ENCODE results near the gene SLC7A4.

The SLC7A4 gene

DNA sequence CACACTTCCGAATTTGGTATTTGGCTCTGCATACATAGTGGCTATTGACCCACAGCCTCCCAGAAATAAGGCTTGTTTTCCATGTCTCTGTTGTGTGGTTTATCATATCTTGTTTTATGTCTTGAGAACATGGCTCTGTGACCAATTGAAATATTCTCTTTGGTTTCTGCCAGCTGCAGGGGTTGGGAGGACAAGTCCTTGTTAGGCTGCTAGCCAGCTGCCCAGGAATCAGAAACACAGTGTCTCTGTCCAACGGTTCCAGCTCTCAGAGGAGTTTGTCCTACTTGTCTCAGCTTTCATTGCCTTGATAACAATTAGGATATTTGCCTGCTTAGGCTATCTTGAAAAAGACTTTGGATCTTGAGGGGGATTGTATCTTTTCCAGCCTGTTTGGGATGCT is 6.0 kb upstream of the SLC7A4 start:
- no peak for DNase-seq

DNA sequence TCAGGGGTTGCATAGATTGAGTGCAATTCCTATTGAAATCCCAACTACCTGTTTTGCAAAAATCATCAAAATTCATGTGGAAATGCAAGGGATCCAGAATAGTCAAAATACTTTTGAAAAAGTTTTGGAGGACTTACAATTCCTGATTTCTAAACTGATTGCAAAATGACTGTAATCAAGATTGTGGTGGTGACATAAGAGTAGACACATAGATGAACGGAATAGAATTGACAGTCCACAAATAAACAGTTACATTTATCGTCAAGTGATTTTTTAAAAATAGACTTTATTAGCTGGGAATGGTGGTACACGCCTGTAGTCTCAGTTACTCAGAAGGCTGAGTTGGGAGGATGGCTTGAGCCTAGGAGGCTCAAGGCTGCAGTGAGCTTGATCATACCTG is 2.6 kb upstream of the SLC7A4 start:
- DNase-seq = no peak

DNA sequence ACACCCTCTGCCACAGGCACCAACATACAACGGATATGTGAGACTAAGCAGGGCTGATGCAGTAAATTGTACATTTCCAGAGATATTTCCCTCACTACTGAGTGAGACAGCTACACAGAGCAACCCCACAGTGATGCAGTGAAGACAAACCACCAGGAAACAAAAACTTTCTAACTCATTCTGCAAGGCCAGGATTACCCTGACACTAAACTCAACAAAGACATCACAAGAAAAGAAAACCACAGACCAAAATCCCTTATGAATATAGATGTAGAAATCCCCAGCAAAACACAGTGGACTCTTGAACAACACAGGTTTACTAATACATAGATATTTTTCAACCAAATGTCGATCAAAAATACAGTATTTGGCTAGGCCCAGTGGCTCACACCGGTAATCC is 1.5 kb upstream of the SLC7A4 start:
- no peak for DNase-seq

DNA sequence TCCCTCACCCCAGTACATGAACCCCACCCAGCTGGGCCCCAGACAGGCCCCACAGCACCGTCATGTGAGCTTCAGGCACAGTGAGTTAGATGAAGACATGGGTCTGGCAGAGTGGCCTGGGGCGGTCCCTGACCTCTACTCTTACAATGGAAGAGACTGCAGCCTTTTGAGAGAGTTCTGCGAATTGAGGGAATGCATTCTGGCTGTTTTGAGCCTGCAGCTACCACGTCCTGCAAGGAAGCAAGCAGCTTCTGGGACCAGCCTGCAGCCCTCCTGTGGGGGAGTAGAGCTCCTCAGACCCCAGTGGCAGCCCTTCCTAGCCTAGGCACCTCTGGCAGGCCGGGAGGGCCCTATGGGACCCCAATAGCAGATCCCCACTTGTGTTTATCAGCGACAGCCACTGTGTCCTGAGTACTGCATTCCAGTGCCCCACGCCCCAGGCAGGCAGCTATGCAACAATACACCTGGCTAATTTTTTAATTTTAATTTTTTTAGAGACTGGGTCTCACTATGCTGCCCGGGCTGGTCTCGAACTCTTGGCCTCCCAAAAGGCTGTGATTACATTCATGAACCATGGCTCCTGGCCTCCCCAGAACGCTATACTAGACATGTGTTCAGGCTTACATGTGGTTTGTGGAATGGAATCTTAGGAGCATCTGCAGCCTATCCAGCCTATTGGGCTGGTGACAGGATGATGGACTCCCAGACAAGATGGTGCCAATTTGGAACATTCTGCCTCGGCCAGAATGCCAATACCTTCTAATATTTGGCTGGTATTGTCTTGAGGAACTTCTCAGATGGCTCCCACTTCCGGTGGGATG is 717 bp upstream of the SLC7A4 start:
- no peak for DNase-seq

- no peak for DNase-seq
Observed at GRCh38 chr22:21031545-21032036, 770 bp downstream of the SLC7A4 start.

GRCh38 chr22:21030621-21031544 is 1.5 kb downstream of the SLC7A4 start:
- DNase-seq = no peak

GRCh38 chr22:21030032-21030431 is 2.3 kb downstream of the SLC7A4 start:
- no peak for DNase-seq

DNA sequence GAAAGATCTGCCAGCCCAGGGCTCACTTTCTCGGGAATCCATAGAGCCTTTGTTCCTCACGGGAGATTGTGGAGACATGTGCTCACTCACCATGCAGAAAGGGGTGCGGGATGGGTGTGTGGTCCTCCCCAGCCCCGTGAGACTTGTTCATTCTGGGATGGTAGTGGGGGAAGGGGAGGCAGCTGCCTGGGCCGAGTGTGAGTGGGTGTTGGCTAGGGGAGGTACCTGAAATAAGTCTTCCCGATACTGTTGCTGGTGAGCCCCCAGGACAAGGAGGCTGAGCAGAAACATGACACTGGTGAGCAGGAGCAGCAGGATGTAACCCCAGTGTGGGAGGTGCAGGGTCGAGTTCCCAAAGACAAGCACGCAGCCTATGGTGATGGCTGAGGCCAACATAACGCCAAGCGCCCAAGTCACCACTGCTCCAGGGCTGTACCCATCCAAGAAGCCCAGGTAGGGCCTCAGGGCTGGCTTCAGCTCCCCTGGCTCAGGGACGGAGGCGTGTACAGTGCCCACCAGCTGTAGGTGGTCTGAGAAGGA is 2.8 kb downstream of the SLC7A4 start:
- no peak for DNase-seq

- no peak for DNase-seq
Observed at GRCh38 chr22:21028277-21029251, 3.8 kb downstream of the SLC7A4 start.

- DNase-seq = no peak
Observed at GRCh38 chr22:21026783-21027692, 5.3 kb downstream of the SLC7A4 start.

DNA sequence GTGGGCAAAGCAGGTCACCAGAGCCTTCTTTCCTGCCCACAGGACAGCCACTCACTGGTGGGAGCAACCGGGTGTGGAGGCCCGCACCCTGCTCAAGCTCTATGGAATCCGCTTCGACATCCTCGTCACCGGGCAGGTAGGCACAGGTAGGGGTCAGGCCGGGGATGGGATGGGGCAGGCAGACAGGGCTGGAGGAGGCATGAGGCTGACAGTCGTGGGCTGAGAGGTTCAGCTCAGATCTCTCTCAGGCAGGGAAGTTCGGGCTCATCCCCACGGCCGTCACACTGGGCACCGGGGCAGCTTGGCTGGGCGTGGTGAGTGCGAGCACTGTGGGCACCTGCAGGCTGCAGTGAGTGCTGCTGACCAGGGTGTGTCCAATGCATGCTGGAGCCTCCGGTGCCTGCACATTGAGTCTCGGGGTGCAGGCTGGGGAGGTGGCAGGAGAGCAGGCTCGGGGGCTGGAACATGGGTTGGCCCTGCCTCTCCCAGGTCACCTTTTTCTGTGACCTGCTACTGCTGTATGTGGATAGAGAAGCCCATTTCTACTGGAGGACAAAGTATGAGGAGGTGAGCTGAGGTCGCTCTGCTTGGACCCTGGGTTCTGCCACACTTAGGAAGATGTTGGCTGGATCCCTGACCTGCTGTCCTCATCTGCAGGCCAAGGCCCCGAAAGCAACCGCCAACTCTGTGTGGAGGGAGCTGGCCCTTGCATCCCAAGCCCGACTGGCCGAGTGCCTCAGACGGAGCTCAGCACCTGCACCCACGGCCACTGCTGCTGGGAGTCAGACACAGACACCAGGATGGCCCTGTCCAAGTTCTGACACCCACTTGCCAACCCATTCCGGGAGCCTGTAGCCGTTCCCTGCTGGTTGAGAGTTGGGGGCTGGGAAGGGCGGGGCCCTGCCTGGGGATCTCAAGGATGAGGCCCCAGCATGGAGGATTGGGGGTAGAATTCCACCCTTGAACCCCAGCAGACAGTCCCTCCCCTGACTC is 6.3 kb downstream of the SLC7A4 start:
- DNase-seq = no peak

DNA sequence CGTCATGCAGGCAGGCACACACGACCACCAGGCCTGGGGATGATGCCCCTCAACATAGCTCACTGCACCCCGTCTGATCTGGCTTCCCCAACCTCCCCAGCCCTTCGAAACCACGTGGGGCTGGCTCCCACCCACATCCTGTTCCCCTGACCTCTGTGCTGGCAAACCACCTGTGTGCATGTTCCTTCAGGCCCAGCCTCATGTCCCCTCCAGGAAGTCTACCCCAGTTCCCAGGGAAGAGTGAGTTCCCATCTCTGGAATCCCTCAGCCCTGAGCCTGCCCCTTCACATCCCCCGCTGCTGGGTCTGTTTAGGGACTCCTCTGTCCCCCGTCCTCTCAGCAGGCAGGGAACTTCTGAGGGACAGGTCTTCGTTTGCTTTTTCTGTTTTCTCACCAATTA is 7.1 kb downstream of the SLC7A4 start:
- no peak for DNase-seq

DNA sequence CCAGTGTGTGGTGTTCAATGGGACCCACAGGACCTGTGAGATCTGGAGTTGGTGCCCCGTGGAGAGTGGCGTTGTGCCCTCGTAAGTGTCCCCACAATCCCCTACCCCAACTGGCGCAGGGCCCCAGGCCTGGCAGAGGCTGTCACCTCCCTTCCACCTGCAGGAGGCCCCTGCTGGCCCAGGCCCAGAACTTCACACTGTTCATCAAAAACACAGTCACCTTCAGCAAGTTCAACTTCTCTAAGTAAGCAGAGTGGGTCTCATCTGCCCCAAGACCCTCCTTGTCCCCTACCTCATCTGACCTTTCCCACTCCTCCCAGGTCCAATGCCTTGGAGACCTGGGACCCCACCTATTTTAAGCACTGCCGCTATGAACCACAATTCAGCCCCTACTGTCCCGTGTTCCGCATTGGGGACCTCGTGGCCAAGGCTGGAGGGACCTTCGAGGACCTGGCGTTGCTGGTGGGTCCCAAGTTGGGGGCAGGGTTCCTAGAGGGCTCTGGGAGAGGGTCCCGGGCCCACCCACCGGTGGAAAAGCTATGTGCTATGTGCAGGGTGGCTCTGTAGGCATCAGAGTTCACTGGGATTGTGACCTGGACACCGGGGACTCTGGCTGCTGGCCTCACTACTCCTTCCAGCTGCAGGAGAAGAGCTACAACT is 9.3 kb downstream of the SLC7A4 start:
- DNase-seq = no peak

DNA sequence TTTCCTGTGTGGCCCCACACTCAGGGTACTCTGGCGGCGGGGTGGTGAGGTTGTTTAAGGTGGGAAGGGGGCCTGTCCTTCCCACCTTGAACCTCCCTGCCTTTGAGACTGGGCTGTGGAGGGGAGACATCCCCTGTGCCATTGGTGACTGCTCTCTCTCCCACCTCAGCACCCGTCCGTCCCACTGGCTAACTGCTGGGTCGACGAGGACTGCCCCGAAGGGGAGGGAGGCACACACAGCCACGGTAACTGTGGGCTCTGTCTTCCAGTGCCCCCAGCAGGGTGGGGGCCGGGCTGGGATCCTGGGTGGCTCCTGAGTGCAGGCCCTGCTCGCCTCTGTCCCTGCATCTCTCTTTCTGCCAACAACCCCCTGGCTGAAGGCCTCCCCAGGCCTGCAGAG is 9.9 kb downstream of the SLC7A4 start:
- DNase-seq = no peak

GRCh38 chr22:21020802-21021429 is 11.4 kb downstream of the SLC7A4 start:
- no peak for DNase-seq

- no peak for DNase-seq
Observed at GRCh38 chr22:21018314-21018713, 14.0 kb downstream of the SLC7A4 start.

DNA sequence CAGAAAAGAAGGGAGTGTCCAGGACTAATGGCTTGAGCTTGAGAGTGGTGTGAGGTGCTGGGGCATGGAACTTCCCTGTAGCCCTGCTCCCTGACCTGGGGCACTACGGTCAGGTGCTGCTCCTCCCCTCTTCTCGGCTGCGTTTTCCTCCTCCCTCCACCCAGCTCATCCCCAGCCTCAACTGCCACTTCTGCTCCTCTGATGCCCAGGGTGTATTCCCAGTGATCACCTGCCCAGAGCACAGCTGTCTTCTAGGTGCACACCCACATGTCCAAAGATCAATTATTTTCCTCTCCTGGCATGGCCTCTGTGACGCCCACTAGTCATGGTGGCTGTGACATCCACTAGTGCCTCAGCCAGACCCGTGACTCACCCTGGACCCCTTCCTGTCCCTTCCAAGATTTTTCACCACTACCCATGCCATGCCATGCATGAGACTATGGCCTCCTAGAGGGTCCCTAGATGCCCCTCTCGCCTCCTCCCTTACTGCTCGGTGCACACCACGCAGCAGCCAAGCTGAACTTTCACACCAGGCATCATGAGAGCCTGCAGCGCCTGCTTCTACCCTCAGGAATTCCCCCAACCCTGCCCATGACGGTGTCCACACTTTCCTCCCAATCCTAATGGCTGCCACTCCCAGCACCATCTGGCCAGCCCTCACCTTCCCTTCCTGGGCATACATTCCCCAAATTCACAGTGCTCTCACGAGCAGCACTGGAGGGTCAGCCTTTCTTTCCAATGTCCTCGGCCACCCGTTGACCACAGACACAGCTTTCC is 15.5 kb downstream of the SLC7A4 start:
- DNase-seq = no peak

DNA sequence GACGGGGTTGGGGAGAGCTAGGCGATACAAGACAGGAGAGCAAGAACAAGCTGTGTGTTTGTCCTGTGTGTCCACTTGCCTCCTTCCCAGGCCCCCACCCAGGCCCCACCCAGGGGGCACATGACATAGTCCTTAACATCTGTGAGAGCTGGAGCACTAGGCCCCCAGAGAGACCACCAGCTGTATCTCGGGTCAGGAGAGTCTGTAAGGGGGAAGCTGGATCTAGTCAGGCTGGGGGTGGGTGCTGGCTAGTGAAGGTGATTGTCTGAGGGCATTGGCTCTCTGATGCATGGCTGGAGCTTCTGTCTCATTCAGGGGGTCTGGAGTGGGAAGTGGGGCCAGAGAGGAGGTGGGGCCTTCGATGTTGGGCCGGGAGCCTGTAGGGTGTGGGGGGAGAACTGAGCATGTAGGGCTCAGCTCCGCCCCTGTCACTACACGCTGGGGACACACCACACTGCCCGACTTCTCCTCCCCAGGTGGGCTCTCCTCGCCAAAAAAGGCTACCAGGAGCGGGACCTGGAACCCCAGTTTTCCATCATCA is 16.8 kb downstream of the SLC7A4 start:
- no peak for DNase-seq
